Nephron (organoid): ENCODE data around the gene TNS1.

Source experiments
- H3K27ac Mint-ChIP-seq, 3 experiments: 2 replicates each; pipeline ENCODE4 v1.8.0; 2020; ENCODE audit warnings: mixed read lengths in 3 of 3, mild to moderate bottlenecking in 2 of 3, moderate library complexity in 1 of 3
- H3K27me3 Mint-ChIP-seq: 2 replicates; pipeline ENCODE4 v1.8.0; 2021; ENCODE audit warnings: low read depth, mild to moderate bottlenecking, moderate library complexity, mixed read lengths
- H3K36me3 Mint-ChIP-seq: 2 replicates; pipeline ENCODE4 v1.8.0; 2020; ENCODE audit warnings: low read depth, mixed read lengths
- H3K4me1 Mint-ChIP-seq: 2 replicates; pipeline ENCODE4 v1.8.0; 2020; ENCODE audit warnings: mixed read lengths
- H3K4me3 Mint-ChIP-seq, 3 experiments: 2 replicates each; pipeline ENCODE4 v1.8.0; 2020; ENCODE audit warnings: mild to moderate bottlenecking in 3 of 3, mixed read lengths in 3 of 3, moderate library complexity in 2 of 3
- H3K9me3 Mint-ChIP-seq: 2 replicates; pipeline ENCODE4 v1.8.0; 2020; ENCODE audit warnings: mixed read lengths
- CTCF ChIP-seq, 3 experiments: fragments of 200-600 bp; sonication (generic); IDR thresholded peaks; one replicate each; pipeline ENCODE4 v1.5.0; 2021; ENCODE audit warnings: antibody characterized with exemption in 3 of 3; ENCODE audit not compliant: unreplicated experiment in 3 of 3

Gene TNS1

DNA sequence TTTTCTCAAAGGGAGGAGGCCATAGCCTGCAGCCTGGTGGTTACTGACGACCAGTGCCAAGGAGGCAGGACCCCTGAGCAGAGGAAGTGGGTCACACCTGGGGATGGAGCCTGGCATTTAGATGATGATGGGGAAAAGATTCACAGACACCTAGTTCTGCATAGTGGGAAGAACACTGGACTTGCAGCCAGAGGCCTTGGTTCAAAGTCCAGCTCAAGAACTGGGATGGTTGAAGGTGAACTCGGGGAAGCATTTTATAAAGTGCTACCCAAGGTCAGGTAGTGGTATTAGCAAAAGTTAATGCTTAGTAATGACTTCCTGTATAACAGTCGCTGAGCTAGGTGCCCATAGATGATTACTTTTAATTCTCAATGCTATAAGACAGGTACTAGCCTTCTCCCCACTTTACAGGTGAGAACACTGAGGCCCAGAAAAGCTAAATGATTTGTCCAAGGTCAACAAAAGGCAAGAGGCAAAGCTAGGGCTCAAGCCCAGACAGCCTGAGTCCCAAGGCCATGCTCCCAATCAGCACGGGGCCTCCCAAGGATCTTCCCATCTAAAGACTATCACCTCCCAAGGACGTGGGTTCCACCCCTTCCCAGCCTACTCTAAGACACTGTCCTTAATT is 134.4 kb downstream of the TNS1 start:
- peaks cover 61% of the 10 kb centered on the region for H3K4me1 Mint-ChIP-seq
- no peaks in the 10 kb centered on the region for H3K9me3 Mint-ChIP-seq
- peak overlapping the region in 2 of 3 experiments; percentile 67 to 68 for H3K27ac Mint-ChIP-seq
- H3K27me3 Mint-ChIP-seq: no peaks in the 10 kb centered on the region
- no peak overlapping the region for H3K4me3 Mint-ChIP-seq
- TF ChIP-seq CTCF (IDR thresholded peaks at IDR 0.05; ENCODE audit: unreplicated experiment in 3 of 3): no peak
- peaks cover 58% of the 10 kb centered on the region for H3K36me3 Mint-ChIP-seq

- no peaks in the 10 kb centered on the region for H3K9me3 Mint-ChIP-seq
- no peak for TF ChIP-seq CTCF (IDR thresholded peaks at IDR 0.05; ENCODE audit: unreplicated experiment in 3 of 3)
- H3K4me3 Mint-ChIP-seq: no peak overlapping the region
- H3K36me3 Mint-ChIP-seq: peaks cover 47% of the 10 kb centered on the region
- no peaks in the 10 kb centered on the region for H3K27me3 Mint-ChIP-seq
- H3K27ac Mint-ChIP-seq: peak overlapping the region in 1 of 3 experiments; percentile 62
- peaks cover 64% of the 10 kb centered on the region for H3K4me1 Mint-ChIP-seq
These were observed 136.3 kb downstream of the TNS1 start for GRCh38 chr2:217866457-217866856.

GRCh38 chr2:217864963-217865772 is 137.6 kb downstream of the TNS1 start:
- Mint-ChIP-seq H3K4me1 (peaks cover 55% of the 10 kb centered on the region), H3K9me3 (no peaks in the 10 kb centered on the region), H3K36me3 (peaks cover 38% of the 10 kb centered on the region), H3K27ac (peak overlapping the region in 2 of 3 experiments; percentile 4 to 62), H3K4me3 (no peak overlapping the region), H3K27me3 (no peaks in the 10 kb centered on the region)
- TF ChIP-seq CTCF (IDR thresholded peaks at IDR 0.05; ENCODE audit: unreplicated experiment in 3 of 3): no peak

DNA sequence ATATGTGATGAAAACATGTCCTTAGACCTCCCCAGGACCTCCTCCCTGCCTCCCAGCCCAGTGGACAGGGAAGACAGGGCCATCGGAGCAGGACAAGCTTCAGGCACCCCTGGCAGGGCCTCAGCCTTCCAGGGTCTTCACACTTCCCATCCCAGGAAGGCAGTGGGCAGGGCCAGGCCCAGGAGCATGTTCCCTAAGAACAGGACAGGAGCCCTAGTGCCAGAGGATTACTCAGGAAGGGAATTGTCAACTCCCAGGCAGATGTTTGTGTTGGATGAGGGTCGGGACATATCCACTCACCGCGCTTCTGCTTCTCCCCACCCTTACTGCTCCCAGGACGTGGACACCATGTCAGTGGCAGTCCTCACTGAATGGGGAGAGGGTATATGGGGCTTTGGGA is 138.9 kb downstream of the TNS1 start:
- Mint-ChIP-seq H3K4me3 (no peak overlapping the region), H3K36me3 (peaks cover 34% of the 10 kb centered on the region), H3K27me3 (no peaks in the 10 kb centered on the region), H3K4me1 (peaks cover 55% of the 10 kb centered on the region), H3K9me3 (no peaks in the 10 kb centered on the region), H3K27ac (no peak overlapping the region)
- no peak for TF ChIP-seq CTCF (IDR thresholded peaks at IDR 0.05; ENCODE audit: unreplicated experiment in 3 of 3)

GRCh38 chr2:217861334-217861877 is 141.4 kb downstream of the TNS1 start:
- Mint-ChIP-seq H3K27me3 (no peaks in the 10 kb centered on the region), H3K4me1 (peaks cover 52% of the 10 kb centered on the region), H3K9me3 (no peaks in the 10 kb centered on the region), H3K36me3 (peaks cover 23% of the 10 kb centered on the region), H3K4me3 (no peak overlapping the region), H3K27ac (peak overlapping the region in 2 of 3 experiments; percentile 15 to 87)
- TF ChIP-seq CTCF (IDR thresholded peaks at IDR 0.05; ENCODE audit: unreplicated experiment in 3 of 3): no peak
